GM21786 (cell line): ENCODE data around the gene SCRN1.

Experiments used
- ATAC-seq: cut with Tn5 transposase; IDR thresholded peaks from one replicate; pipeline ENCODE4 v1.9.1; 2021; ENCODE audit not compliant: unreplicated experiment

The SCRN1 gene

DNA sequence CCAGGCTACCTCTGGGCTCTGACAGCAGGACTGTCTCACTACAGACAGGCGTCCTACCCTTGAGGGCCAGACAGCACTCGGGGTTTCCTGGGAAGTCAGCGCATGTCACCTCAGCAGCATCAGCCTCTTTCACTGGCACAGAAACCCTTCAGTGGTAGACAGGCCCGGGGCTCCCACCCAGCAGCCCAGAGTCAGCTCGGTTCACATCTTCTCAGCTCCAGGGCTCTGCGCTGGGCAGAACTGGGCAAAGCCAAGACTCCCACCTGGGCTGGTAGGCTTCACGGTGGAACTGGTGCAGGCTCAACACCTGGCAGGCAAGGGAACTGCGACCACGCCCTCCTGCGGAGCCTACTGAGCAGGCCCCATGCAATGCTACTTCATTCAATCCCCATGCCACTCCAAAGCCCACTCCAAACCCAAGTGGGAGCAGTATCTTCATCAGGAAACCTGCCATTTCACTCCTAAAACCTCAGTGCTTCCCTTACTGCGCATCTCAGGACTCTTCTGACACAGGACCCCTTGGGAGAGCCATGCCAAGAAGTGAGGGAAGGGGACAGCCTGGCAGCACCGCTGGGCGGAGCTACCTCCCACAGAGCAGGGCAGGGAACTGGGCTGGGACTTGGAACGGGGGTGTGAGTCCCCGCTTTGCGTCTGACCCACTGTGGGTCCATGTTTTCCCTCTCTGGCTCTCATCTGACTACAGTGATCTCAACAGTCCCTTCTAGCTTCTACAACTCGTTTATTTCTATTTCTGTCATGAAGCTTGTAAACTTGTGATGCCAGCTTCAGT lies 60.4 kb downstream of the SCRN1 start:
- no peak for ATAC-seq

DNA sequence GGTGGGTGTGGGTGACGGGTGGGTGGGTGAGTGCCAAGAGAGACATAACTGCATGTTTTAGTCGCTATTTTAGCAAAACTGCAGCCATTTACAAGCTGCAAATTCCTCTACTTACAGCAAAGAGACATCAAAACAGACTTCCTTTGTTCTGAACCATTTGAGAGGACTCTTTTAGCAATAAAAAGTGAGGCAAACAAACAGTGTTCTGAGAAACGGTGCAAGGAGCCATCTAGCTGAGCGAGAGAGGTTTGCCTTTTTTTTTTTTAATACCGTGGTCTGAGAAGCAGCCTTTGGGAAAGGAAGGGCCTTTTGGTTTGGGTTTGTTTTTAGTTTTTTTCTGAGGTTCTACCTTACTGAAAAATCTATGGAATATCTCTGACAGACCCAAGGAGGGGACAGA lies 62.9 kb downstream of the SCRN1 start:
- no peak for ATAC-seq

DNA sequence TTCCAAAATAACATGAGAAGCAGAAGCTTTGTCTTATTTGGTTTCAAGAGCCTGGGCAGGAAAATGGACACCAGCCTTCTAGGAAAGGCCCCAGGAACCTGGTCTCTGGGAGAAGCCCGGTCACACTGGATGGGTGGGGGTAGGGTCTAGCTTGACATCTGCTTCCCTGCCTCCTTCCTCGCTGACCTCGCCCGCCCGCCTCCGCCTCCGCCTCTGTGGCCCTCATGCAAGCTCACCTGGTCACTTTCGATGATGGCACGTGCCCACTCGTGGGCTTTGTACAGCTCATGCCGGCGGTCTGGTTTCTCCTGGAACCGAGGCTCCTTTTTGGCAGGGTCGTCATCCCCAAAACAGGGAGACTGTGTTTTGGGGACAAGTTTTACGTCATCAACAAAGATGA lies 63.4 kb downstream of the SCRN1 start:
- ATAC-seq, result no peak

DNA sequence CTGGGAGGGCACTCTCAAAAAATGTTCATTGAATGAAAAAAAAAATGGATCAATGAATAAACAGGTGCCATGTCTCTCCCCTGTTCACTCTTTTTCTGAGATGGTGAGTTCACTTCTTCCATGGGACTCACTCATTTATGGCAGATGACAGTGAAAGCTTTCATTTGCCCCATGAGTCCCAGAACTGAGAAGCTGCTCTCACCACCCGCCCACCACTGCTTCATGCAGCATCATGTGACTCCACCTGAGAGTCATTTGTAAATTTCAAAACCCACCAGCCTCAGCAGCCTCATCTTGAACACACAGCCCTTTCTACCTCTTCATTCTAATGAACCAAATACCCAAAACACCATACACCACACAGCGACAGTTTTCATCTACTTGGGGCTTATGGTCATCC lies 64.9 kb downstream of the SCRN1 start:
- no peak for ATAC-seq

DNA sequence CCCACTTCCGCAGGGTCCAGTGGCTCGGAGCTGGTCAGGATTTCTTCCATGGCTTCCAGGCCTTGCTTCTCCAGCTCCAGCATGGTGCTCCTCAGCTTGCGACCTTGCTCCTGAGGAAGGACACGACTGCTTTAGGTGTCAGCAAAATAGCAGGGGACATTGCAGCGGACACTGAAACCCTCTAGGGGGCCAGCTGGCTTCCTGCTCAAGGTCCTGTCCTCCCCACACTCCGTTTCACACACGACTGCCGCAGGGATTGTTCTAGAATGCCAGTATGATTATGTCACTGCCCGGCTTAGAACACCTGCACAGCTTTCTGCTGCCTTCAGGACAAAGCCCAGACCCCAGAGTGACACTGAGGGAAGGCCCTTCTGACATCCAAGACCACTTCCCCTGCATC lies 65.6 kb downstream of the SCRN1 start:
- ATAC-seq, result no peak

DNA sequence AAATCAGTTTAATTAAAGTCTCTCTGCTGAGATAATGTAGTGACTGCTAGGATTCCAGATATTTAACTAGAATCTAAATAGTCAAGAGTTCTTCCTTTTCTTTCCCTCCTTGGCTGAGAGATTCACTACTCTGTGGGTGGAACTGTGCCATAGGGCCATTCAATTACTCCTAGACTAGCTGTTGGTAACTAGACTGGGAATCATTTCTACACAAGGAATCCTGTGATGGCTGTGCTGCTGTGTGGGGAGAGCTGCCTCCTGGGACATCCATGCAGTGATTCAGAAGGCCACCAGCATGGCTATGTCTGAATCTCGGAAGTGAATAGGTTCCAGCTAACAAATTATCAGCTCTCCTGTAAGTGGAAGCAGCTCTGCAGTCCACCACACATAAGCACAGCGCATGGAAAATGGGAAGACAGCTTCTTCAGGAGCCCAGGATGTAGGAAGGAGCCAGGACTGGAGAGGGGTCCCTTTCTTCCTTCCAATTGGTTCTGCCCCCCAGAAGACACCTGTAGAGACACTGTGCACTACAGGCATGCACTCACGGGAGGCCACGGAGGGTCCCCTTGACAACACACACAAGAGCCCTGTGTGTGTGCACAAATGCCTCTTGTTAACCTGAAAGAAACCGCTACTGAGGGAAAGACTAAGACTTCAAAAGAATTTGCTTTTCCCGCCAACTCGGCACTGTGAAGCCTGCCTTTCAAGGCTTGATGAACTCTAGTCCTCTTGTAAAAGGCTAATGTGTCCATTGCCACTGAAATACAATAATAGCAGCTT lies 66.5 kb downstream of the SCRN1 start:
- no peak for ATAC-seq

DNA sequence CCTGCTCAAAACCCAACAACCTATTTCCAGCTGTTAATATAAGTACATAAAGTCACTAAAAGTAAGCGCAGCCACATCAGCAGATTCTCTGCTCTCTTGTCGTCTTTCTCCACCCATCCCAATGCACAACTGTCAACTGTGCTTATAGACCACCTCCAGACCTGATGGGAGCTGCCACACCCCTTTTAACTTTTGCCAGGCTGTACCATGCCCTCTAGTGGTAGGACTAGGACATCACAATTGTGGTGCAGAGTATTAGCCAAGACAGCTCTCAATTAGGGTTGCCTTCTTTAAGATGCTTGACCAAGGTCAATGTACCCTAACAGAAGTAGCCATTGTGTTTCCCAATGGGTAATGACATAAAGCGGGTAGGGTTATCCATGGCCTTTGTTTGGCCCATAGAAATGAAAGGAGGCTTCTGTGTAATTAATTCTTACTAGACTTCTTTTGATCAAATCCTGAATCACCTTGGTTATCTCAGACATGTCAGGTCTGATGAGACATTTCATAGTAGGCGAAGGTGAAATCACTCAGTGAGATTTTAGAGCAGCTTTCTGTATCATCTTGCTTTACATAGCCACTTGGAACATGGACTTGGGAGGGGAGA lies 68.1 kb downstream of the SCRN1 start:
- ATAC-seq, result peak; percentile 89

DNA sequence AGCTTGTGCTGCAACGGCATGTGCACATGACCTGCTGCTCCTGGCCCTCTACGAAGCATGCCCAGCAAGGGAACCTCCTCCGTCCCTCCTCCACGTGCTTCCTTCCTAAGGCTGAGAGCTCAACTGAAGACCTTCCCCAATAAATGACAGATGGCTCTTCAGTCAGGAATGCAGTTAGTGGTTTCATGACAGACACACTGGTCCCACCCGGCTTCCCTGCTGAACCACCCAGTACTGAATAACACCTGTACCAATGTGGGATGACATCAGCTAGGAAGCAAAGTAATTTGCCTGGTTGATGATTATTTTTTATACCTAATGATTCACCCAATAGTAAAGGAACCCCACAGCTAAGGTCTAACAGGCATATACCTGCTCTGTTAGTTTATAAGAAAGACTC lies 69.1 kb downstream of the SCRN1 start:
- no peak for ATAC-seq

DNA sequence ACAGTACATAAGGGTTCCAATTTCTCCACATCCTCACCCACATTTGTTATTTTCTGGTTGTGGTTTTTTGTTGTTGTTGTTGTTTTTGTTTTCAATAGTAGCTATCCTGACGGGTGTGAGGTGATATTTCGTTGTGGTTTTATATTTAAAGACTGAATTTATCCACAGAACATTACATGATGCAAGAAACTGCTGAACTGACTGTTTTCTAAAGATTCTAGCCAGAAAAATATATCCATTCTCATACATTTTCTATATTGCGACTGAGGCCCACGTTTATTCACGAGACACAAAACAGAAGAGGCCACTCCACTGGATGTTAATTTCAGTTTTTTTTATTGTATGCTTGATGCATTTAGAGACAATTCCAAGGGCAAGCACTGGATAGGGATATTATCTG lies 69.8 kb downstream of the SCRN1 start:
- ATAC-seq, result no peak

DNA sequence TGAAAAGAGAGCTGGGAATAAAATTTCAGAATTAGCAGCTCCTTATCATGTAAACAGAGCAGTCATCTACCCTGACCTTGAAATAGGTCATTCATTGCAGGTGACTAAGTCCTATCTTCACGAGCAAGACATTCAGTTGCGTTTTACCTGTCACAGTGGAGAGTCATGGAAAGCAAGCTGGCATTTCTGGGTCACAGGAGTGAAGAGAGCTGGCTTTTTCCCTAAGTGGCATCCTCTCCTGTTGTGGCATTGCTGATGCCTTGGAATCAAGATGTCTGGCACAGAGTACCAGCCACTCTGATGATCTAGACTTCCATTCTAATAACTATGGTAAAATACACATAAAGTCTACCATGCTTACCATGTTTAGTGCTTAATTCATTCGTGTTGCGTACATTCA lies 70.8 kb downstream of the SCRN1 start:
- no peak for ATAC-seq

DNA sequence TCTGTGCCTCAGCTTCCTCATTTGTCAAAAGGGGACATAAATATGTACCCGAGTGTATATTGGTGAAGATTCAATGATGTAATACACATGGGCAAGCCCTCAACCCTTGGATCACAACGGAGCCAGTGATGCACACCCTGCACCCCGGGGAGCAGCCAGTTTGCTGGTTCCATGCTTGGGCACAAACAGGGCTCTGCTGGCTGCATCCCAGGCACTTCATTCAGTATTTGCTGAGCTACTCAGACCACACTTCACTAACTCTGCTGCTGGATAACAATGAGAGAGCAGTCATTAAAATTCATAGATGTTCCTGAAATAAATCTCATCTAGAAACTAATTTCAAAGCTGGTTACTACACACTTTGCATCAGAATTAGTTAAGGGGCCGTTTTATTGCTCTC lies 72.0 kb downstream of the SCRN1 start:
- no peak for ATAC-seq

DNA sequence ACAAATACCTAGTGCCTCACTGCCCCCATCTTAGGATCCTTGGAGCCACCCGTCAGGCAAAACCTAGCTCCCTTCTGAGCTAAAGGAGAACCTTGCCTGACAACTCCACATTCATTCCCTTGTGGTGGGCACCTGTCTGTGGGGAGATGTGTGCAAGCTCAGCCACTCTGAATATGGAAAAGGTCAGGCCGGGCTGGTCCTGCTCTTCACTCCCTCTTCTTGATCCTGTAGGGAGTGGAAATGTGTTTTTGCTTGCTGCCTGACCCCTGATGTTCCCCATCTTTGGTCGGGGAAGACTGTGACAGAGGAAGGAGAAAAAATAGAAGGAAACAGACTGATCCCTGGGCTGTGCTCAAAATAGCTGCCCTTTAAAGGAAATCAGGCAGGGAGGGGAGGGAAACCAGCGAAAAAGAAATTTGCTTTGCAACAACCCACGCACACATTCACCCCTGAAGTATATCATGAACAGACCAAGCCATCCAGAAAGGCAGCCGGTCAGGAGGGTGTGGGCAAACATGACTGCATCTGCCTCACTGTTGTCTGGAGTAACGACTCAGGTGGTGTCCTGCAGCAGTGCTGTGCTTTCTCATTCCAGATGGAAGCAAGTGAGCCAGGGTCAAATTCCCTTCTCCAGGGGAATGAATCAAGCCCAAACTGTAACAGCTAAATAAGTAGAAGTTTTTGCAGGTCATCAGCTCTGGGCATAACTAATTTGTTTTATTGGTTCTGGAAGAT lies 74.0 kb downstream of the SCRN1 start:
- no peak for ATAC-seq

DNA sequence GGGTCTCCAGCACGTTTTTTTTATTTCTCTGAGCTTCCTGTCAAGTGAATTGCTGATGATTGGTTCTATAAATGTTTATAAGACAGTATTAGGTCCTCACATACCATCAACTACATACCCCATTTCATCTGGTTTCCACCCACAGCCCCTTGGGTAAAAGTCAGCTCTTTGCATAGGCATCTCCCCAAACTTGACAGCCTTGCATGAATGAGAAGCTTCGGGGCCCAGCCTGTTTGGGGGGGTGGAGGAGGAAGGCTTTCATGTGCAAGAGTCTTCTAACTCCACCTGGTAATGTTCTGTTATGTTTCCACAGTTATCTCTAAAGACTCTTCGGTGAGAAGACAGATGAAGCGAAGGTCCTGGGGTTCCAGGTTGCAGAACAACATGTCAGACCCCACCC lies 75.4 kb downstream of the SCRN1 start:
- no peak for ATAC-seq

DNA sequence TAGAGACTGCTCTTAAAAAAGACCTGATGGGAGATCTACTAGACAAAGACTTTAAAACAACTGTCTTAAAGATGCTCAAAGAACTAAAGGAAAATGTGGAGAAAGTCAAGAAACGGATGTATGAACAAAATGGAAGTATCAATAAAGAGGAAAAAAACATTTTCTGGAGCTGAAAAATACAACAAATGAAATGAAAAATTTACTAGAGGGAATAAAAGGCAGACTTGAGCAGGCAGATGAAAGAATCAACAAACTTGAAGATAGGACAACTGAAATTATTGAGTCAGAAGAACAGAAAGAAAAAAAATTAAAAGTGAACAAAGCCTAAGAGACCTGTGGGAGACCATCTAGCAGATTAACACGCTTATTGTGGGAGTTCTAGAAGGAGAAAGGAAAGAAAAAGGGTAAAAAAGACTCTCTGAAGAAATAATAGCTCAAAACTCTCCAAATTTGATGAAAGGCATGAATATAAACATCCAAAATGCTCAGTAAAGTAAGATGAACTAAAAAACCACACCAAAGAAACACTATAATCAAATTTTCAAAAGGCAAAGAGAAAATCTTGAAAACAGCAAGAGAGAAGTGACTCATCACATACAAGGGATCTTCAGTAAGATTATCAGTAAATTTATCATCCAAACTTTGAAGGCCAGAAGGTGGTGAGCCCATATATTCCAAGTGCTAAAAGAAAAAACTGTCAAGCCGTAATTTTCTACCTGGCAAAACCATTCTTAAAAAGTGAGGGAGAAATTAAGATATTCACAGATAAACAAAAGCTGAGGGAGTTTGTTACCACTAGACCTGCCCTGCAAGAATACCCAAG lies 83.2 kb downstream of the SCRN1 start:
- no peak for ATAC-seq

DNA sequence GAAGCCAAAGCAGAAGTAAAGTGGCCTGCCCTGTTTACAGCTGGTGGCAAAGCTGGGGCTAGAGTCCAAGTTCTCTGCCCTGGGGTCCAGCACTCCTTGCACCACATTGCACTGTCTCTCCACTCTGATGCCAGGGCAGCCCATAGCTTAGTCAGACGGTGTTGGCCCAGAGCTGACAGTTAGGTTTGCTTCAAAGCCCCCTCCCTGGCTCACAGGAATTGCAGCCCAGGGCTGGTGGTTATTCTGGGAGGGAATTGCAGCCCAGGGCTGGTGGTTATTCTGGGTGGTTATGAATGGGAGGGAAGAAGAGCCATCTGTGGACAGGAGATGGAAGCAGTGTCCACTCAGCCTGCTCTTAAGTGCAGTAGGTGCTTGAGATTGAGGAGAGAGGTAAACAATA lies 88.9 kb downstream of the SCRN1 start:
- no peak for ATAC-seq

DNA sequence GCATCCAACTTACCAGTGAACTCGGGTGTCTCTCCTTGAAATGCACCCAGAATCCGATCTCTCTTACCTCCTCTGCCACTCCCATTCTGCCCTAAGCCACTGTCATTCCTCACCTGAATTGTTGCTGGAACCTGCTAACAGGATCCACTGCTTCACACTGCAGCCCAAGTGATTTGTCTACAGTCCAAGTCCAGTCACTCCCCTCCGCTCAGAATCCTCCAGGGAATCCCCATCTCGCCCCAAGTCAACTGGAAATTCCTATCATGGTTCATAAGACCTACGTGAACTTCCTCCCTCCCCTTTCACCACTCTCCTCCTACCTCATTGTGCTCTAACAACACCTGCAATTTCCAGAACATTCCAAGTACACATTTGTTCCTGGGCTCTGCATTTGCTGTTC lies 91.3 kb downstream of the SCRN1 start:
- no peak for ATAC-seq

DNA sequence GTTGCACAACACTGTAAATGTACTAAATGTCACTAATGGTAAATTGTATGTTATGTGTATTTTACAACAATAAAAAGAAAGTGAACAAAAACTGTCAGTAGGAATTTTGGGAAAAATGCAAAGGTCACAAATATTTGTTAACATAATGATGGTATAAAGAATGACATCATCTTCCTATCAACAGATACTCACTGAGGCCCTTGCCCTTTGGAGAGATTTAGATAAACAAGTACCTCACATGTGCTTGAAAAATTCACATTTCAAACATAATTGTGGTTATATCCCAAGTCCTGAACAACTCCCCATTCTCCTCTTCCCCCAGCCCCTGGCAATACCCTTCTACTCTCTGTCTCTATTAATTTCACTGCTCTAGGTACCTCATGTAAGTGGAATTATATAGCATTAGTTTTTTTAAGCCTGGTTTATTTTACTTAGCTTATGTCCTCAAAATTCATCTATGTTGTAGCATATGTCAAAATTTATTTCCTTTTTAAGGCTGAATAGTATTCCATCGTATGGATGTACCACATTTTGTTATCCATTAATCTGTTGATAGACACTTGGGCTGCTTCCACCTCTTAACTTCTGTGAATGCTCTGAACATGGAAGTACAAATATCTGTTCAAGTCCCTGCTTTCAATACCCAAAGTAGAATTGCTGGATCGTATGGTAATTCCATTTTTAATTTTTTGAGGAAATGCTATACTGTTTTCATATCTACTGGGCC lies 92.8 kb downstream of the SCRN1 start:
- no peak for ATAC-seq

DNA sequence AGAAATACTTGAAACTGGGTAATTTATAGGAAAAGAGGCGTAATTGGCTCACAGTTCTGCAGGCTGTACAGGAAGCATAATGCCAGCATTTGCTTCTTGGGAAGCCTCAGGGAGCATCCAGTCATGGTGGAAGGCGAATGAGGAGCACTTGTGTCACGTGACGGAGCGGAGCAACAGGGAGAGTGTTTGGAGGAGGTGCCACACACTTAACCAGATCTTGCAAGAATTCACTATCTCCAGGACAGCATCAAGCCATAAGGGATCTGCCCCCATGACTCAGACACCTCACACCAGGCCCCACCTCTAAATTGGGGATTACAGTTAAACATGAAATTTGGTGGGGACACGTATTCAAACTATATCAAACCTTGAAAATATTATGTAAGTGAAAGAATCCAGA lies 94.0 kb downstream of the SCRN1 start:
- ATAC-seq, result no peak

DNA sequence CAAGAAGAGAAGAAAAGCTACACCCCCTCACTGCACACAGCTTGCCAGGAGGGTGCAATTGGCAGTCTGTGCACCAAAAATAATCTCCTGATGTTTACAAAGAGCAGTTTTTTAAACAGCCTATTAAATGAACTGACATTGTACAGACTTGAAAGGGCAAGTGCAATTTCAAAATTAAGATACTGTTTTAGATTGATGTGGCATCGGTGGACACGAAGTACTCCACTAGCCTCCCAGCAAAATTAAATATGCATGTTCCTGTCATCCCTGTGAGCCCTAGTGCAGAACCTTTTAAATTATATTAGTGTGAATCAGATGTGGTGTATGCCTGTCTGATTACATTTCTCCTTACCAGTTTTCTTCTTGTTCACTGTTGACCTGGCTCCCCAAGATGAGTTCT lies 95.3 kb downstream of the SCRN1 start:
- no peak for ATAC-seq

DNA sequence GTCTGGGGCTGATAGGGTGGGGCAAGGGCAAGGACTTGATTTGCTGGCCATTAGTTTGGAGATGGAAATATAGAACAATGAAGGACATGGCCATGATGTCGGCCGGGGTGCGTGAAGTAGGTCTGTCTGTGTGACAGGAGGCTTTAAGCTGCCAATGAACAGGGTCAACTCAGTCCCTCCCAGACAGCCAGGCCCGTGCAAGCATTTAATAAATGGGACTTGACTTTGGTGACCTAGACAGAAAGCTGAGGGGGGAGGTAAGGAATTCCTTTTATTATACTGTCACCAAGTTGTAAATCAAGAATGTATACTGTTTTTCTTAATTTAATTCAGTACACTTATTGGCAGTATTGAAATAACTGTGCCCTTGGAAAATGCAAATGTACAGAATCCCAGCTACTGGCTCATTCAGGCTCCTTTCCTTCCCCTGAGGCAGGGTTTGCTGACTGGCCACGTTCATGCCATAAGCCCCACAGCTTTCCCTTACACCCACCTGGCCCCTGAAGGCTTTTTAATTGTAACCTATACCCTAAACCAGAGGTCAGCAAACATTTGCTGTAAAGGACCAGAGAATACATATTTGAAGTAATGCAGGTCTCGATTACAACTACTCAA lies 96.1 kb downstream of the SCRN1 start:
- ATAC-seq, result no peak
